DOHH2 (cell line): ENCODE results near the gene ANTKMT.

Experiments
- H3F3A ChIP-seq: fragments of 200-600 bp; sonication (generic), shearing (Covaris generic); 2 replicates; pipeline ENCODE4 v1.6.0; 2016; ENCODE audit warnings: antibody characterized with exemption, mild to moderate bottlenecking; ENCODE audit not compliant: control insufficient read depth, insufficient read depth
- H3K27ac ChIP-seq: fragments of 200-600 bp; sonication (generic); 2 replicates; pipeline ENCODE4 v1.5.1; 2014; ENCODE audit warnings: low read depth, mild to moderate bottlenecking, low read length, moderate library complexity
- H3K27me3 ChIP-seq: fragments of 200-600 bp; sonication (generic); 2 replicates; pipeline ENCODE4 v1.6.1; 2014; ENCODE audit warnings: mild to moderate bottlenecking, low read length, mixed read lengths; ENCODE audit not compliant: control insufficient read depth
- H3K36me3 ChIP-seq: fragments of 200-600 bp; sonication (generic); 2 replicates; pipeline ENCODE4 v1.6.1; 2014; ENCODE audit warnings: mild to moderate bottlenecking, low read length, moderate library complexity, mixed read lengths; ENCODE audit not compliant: control insufficient read depth
- H3K4me1 ChIP-seq: fragments of 200-600 bp; sonication (generic); 2 replicates; pipeline ENCODE4 v1.6.1; 2014; ENCODE audit warnings: mild to moderate bottlenecking, low read length, mixed read lengths; ENCODE audit not compliant: control insufficient read depth
- H3K4me2 ChIP-seq: fragments of 200-600 bp; sonication (generic); 2 replicates; pipeline ENCODE4 v1.6.0; 2014; ENCODE audit warnings: mild to moderate bottlenecking, low read length, moderate library complexity
- H3K4me3 ChIP-seq: fragments of 200-600 bp; sonication (generic); 2 replicates; pipeline ENCODE4 v1.5.1; 2014; ENCODE audit warnings: mild to moderate bottlenecking, low read length, mixed read lengths
- H3K79me2 ChIP-seq: fragments of 200-600 bp; sonication (generic); 2 replicates; pipeline ENCODE4 v1.6.1; 2014; ENCODE audit warnings: mild to moderate bottlenecking, low read length, mixed read lengths; ENCODE audit not compliant: control insufficient read depth
- H3K9me2 ChIP-seq: fragments of 200-600 bp; sonication (generic); replicated peaks from 2 replicates; pipeline ENCODE4 v1.6.1; 2014; ENCODE audit warnings: mild to moderate bottlenecking, low read length, mixed read lengths; ENCODE audit not compliant: control insufficient read depth
- H3K9me3 ChIP-seq: fragments of 200-600 bp; sonication (generic); 2 replicates; pipeline ENCODE4 v1.6.1; 2014; ENCODE audit warnings: antibody characterized with exemption, low read length, mixed read lengths; ENCODE audit not compliant: control insufficient read depth, insufficient read depth
- H4K20me1 ChIP-seq: fragments of 200-600 bp; sonication (generic); 2 replicates; pipeline ENCODE4 v1.6.0; 2014; ENCODE audit warnings: low read depth, mild to moderate bottlenecking, antibody characterized with exemption, low read length, moderate library complexity; ENCODE audit not compliant: control insufficient read depth, insufficient read depth
- CTCF ChIP-seq: fragments of 200-600 bp; sonication (generic); IDR thresholded peaks from one replicate; pipeline ENCODE4 v1.5.1; 2014; ENCODE audit warnings: antibody characterized with exemption, mild to moderate bottlenecking, low read depth, low read length; ENCODE audit not compliant: poor library complexity, severe bottlenecking
- EZH2phosphoT487 ChIP-seq: fragments of 200-600 bp; sonication (generic); IDR thresholded peaks from 2 replicates; pipeline ENCODE4 v1.6.1; 2017; ENCODE audit warnings: borderline replicate concordance, mild to moderate bottlenecking, antibody characterized with exemption, low read length, moderate library complexity, mixed read lengths

Gene ANTKMT

GRCh38 chr16:720990-721764 lies at the start of gene ANTKMT:
ANTKMT (plus strand) TSS chr16:721146; CDS start chr16:721275, 129 bp downstream.
- Histone ChIP-seq H3K79me2 (peaks cover 9% of the 10 kb centered on the region), H3K9me3 (no peaks in the 10 kb centered on the region), H3K4me2 (peak within 1 kb of the TSS; percentile 96), H3K27me3 (peaks cover 3% of the 10 kb centered on the region), H3K27ac (peak within 1 kb of the TSS; percentile 93), H3K9me2 (no peaks in the 10 kb centered on the region), H3K4me1 (peaks cover 59% of the 10 kb centered on the region), H4K20me1 (0 out of 2 replicates have a peak, but pooled peaks cover 4% of the 10 kb centered on the region), H3K4me3 (peak within 1 kb of the TSS; percentile 99), H3F3A (peaks cover 11% of the 10 kb centered on the region; the same call in 1 of the 2 replicates), H3K36me3 (peaks cover 26% of the 10 kb centered on the region)
- TF ChIP-seq CTCF (no peak), EZH2phosphoT487 (no peak)

GRCh38 chr16:671353-672131 lies 49.4 kb upstream of the ANTKMT start:
- peaks cover 71% of the 10 kb centered on the region for H3K36me3 ChIP-seq
- H3K4me1 ChIP-seq: peaks cover 21% of the 10 kb centered on the region
- H3K79me2 ChIP-seq: peaks cover 25% of the 10 kb centered on the region
- H3K27ac ChIP-seq: no peak overlapping the region
- H3K4me3 ChIP-seq: no peak overlapping the region
- H3K4me2 ChIP-seq: no peak overlapping the region
- no peaks in the 10 kb centered on the region for H3K9me2 ChIP-seq
- peaks cover 5% of the 10 kb centered on the region; the same call in 1 of the 2 replicates for H4K20me1 ChIP-seq
- 0 out of 2 replicates have a peak, but pooled peaks cover 2% of the 10 kb centered on the region for H3F3A ChIP-seq
- TF ChIP-seq EZH2phosphoT487 (no peak), CTCF (no peak)
- peaks cover 3% of the 10 kb centered on the region; the same call in 1 of the 2 replicates for H3K27me3 ChIP-seq
- no peaks in the 10 kb centered on the region for H3K9me3 ChIP-seq

DNA sequence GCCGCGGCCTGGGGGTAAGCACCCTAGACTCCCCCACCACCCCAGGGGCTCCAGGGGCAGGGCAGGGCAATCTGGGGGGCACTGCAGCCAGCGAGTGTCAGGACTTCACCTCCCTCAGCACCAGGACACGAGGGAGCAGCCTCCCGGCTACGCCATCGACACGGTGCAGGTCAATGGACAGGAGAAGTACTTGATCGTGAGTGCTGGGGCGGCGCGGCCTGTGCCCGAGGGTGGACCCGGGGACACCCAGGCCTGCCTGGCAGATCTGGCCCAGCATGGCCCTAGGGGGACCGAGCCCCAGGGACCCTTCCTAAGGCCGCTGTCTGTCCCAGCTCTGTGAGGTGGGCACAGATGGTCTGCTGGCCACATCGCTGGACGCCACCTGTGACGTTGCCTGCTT lies 48.6 kb upstream of the ANTKMT start:
- Histone ChIP-seq H4K20me1 (peaks cover 5% of the 10 kb centered on the region; the same call in 1 of the 2 replicates), H3K27me3 (peaks cover 3% of the 10 kb centered on the region; the same call in 1 of the 2 replicates), H3F3A (0 out of 2 replicates have a peak, but pooled peaks cover 2% of the 10 kb centered on the region), H3K9me2 (no peaks in the 10 kb centered on the region), H3K27ac (no peak overlapping the region), H3K9me3 (no peaks in the 10 kb centered on the region), H3K79me2 (peaks cover 25% of the 10 kb centered on the region), H3K36me3 (peaks cover 64% of the 10 kb centered on the region), H3K4me3 (no peak overlapping the region), H3K4me2 (no peak overlapping the region), H3K4me1 (peaks cover 20% of the 10 kb centered on the region)
- TF ChIP-seq EZH2phosphoT487: no peak
- no peak for TF ChIP-seq CTCF
